Activated T-helper 1 cell treated with Interleukin-2 at 50 U/mL for 16 hours (primary cell): ENCODE results near the gene C1QTNF12.
"Not testable (repeated sequence)": the region's sequence is repeated elsewhere in the genome, so short reads cannot be mapped to it uniquely, and the experiment has no call there.

Source experiments
- DNase-seq: peaks from one replicate; pipeline ENCODE4 v3.0.0-alpha.2; 2020; ENCODE audit warnings: low read depth

The C1QTNF12 gene

GRCh38 chr1:1259540-1259939 lies 13.0 kb upstream of the C1QTNF12 start:
- no peak for DNase-seq

- DNase-seq: no peak
Observed at GRCh38 chr1:1259119-1259488, 12.6 kb upstream of the C1QTNF12 start.

GRCh38 chr1:1256956-1257871 lies 10.7 kb upstream of the C1QTNF12 start:
- DNase-seq: no peak

- DNase-seq: no peak
Observed at GRCh38 chr1:1255611-1256010, 9.1 kb upstream of the C1QTNF12 start.

GRCh38 chr1:1255078-1255477 lies 8.6 kb upstream of the C1QTNF12 start:
- no peak for DNase-seq

GRCh38 chr1:1254667-1254998 lies 8.1 kb upstream of the C1QTNF12 start:
- no peak for DNase-seq

- DNase-seq: no peak
Observed at GRCh38 chr1:1253972-1254666, 7.6 kb upstream of the C1QTNF12 start.

GRCh38 chr1:1253314-1253713 lies 6.8 kb upstream of the C1QTNF12 start:
- DNase-seq: no peak

- peak; percentile 59 for DNase-seq
Observed at GRCh38 chr1:1250786-1251284, 4.3 kb upstream of the C1QTNF12 start.

- not testable (repeated sequence) for DNase-seq
Observed at GRCh38 chr1:1248009-1248913, 1.7 kb upstream of the C1QTNF12 start.

- no peak for DNase-seq
Observed at GRCh38 chr1:1247341-1247913, 905 bp upstream of the C1QTNF12 start.

- no peak for DNase-seq
Observed at GRCh38 chr1:1245817-1246576, 525 bp downstream of the C1QTNF12 start.

- DNase-seq: no peak
Observed at GRCh38 chr1:1245178-1245816, 1.2 kb downstream of the C1QTNF12 start.

- no peak for DNase-seq
Observed at GRCh38 chr1:1244192-1244811, 2.2 kb downstream of the C1QTNF12 start.

- no peak for DNase-seq
Observed at GRCh38 chr1:1243807-1244191, 2.7 kb downstream of the C1QTNF12 start.

- DNase-seq: no peak
Observed at GRCh38 chr1:1243266-1243660, 3.3 kb downstream of the C1QTNF12 start.

GRCh38 chr1:1242461-1243265 lies 3.9 kb downstream of the C1QTNF12 start:
- no peak for DNase-seq

GRCh38 chr1:1241588-1242219 lies 4.8 kb downstream of the C1QTNF12 start:
- no peak for DNase-seq
